ENCODE results near the gene TRMT2A. TPM values are rescaled to one million over a fixed set of nuclear protein-coding genes. Genes with fewer than 3 reads are reported as not detected.

Gene TRMT2A
- total RNA-seq, 6 experiments from 2014 or later: 26.9 to 54.6 (median 29.1) TPM

DNA sequence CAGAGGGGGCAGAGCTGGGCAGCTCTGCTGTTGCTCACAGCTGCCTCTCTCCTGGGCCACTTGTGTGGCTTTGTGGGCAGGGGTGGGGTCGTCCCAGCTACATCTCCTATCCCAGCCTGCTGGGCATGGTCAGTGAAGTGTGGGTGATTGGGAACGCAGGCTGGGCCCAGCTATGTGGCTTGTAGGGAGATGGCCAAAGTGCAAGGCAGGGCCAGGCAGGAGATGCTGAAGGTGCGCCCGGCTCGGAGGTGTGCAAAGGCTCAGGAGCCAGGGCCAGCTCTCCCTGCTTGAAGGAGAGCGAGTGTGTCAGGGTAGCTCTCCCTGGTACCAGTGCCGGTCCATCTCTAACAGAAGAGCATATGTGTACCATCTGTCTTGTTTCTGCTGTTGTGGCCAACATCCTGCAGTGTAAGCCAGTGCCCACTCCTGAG is 9.5 kb downstream of the TRMT2A start:
- DNase-seq (peak in 2 of 3 donors; percentile 9 to 26), ATAC-seq (no peak)
- H3K27me3 ChIP-seq: no peaks in the 10 kb centered on the region
- H3K4me1 ChIP-seq: peaks cover 0 to 11% (median 5%) of the 10 kb centered on the region in 4 donors
- H3K4me3 ChIP-seq: no peak overlapping the region
- intact Hi-C loops (cut with DNase I): no loop called here
- no peaks in the 10 kb centered on the region for H3K9me3 ChIP-seq
- no peak overlapping the region for H3K27ac ChIP-seq
- H3K36me3 ChIP-seq: peaks cover 6 to 67% (median 26%) of the 10 kb centered on the region in 4 donors
- TF ChIP-seq, protein P1, sequence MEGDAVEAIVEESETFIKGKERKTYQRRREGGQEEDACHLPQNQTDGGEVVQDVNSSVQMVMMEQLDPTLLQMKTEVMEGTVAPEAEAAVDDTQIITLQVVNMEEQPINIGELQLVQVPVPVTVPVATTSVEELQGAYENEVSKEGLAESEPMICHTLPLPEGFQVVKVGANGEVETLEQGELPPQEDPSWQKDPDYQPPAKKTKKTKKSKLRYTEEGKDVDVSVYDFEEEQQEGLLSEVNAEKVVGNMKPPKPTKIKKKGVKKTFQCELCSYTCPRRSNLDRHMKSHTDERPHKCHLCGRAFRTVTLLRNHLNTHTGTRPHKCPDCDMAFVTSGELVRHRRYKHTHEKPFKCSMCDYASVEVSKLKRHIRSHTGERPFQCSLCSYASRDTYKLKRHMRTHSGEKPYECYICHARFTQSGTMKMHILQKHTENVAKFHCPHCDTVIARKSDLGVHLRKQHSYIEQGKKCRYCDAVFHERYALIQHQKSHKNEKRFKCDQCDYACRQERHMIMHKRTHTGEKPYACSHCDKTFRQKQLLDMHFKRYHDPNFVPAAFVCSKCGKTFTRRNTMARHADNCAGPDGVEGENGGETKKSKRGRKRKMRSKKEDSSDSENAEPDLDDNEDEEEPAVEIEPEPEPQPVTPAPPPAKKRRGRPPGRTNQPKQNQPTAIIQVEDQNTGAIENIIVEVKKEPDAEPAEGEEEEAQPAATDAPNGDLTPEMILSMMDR (IDR thresholded peaks at IDR 0.05): no peak
- no peak for TF ChIP-seq POLR2A (IDR thresholded peaks at IDR 0.05)
- 90% methylated on average over 2 of the region's 7 CpGs for whole genome bisulfite sequencing (ENCODE audit: insufficient coverage, low coverage, low lambda C conversion rate, missing lambda C conversion rate)

- Histone ChIP-seq H3K27me3 (no peaks in the 10 kb centered on the region), H3K36me3 (peaks cover 6 to 61% (median 24%) of the 10 kb centered on the region in 4 donors), H3K4me1 (peaks cover 0 to 18% (median 7%) of the 10 kb centered on the region in 4 donors), H3K9me3 (no peaks in the 10 kb centered on the region), H3K27ac (no peak overlapping the region), H3K4me3 (no peak overlapping the region)
- TF ChIP-seq, protein P1 (IDR thresholded peaks at IDR 0.05): no peak
- no peak for TF ChIP-seq POLR2A (IDR thresholded peaks at IDR 0.05)
- ATAC-seq: no peak
- WGBS (ENCODE audit: insufficient coverage, low coverage, low lambda C conversion rate, missing lambda C conversion rate): 96% methylated on average over 4 of the region's 10 CpGs
- intact Hi-C loops (cut with DNase I): no loop called here
- DNase-seq: peak in 1 of 3 donors; percentile 40
Observed at GRCh38 chr22:20106849-20107237, 10.2 kb downstream of the TRMT2A start.

DNA sequence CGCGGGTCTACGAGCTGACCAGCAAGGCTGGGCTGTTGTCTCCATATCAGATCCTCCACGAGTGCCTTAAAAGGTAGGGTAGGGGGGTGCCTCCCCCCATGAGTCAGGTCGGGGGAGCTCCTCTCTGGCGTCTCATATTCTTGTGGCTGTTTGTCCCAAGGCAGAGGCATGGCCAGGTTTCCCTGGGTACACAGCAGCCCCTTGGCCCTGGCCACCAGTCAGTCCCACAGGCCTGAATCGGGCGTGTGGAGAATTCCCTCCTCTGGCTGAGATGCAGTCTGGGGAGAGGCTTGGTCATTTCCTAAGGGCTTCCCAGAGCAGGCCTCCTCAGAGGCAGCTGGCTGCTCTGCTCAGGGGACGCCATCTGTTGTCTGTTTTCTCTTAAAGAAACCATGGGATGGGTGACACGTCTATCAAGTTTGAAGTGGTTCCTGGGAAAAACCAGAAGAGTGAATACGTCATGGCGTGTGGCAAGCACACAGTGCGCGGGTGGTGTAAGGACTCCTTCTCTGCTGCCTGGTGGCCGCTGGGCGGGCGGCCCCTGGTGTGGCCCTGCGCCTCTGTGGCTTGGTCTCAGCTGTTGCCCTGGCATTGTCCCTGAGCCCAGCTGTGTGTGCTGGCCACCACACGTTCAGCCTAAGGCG is 10.7 kb downstream of the TRMT2A start:
- intact Hi-C loops (cut with DNase I): no loop called here
- H3K4me1 ChIP-seq: peaks cover 0 to 21% (median 9%) of the 10 kb centered on the region in 4 donors
- DNase-seq: peak in 2 of 3 donors; percentile 13 to 41
- TF ChIP-seq POLR2A (IDR thresholded peaks at IDR 0.05): no peak
- TF ChIP-seq, protein P1 (IDR thresholded peaks at IDR 0.05): no peak
- H3K9me3 ChIP-seq: no peaks in the 10 kb centered on the region
- H3K27ac ChIP-seq: no peak overlapping the region
- WGBS (ENCODE audit: insufficient coverage, low coverage, low lambda C conversion rate, missing lambda C conversion rate): 40% methylated on average over 1 of the region's 20 CpGs
- H3K27me3 ChIP-seq: no peaks in the 10 kb centered on the region
- no peak for ATAC-seq
- no peak overlapping the region for H3K4me3 ChIP-seq
- peaks cover 6 to 59% (median 24%) of the 10 kb centered on the region in 4 donors for H3K36me3 ChIP-seq

DNA sequence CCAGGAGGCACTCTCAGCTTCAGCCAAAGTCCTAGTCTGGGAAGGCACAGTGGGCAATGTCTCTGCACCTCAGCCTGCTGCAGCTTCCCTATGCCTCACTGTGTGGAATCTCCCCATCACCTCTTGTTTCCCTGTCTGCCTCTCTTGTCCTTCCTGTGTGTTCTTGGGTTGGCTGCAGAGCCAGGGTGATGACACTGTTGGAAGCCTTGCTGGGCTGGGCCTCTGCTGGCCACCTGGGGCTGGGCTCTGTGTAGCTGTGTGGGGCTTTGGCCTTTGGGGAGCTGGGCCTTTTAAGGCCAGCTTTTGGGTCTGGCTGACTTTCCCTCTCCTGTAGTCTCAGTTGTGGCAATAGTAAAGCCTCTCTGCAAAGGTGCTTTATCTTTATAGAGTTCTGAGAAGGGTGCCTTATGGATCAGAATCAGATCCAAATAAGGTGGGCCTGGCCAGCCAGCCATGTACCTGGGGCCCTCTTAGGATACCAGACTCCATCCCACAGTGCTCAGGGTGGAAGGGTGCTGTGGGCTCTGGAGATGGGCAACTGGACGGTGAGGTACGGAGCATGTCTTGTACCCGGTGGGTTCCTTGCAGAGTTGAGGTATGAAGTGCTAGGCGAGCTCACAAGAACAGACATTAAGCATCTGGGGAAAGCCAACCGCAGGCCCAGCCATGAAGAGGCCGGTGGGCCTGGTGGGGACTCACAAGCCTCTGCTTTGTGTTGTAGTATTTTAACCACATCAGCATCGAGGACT is 11.4 kb downstream of the TRMT2A start:
- no peak for TF ChIP-seq POLR2A (IDR thresholded peaks at IDR 0.05)
- TF ChIP-seq, protein P1 (IDR thresholded peaks at IDR 0.05): no peak

More for the DNA sequence above, 11.4 kb downstream of the TRMT2A start:
- Histone ChIP-seq H3K27me3 (no peaks in the 10 kb centered on the region), H3K4me1 (peaks cover 0 to 21% (median 9%) of the 10 kb centered on the region in 4 donors), H3K27ac (peak overlapping the region in 1 of 3 donors; percentile 51), H3K36me3 (peaks cover 6 to 52% (median 20%) of the 10 kb centered on the region in 4 donors), H3K4me3 (no peak overlapping the region), H3K9me3 (no peaks in the 10 kb centered on the region)
- ATAC-seq (no peak), DNase-seq (peak in 2 of 3 donors; percentile 5 to 33)
- WGBS (ENCODE audit: insufficient coverage, low coverage, low lambda C conversion rate, missing lambda C conversion rate): 100% methylated on average over 4 of the region's 7 CpGs
- intact Hi-C loops (cut with DNase I): no loop called here
